IPS-15b (cell line): ENCODE measurements around the gene ADCY1.

Experiments
- H3K27me3 ChIP-seq: one replicate; pipeline ENCODE4 v1.6.1; 2013; ENCODE audit warnings: low read length; ENCODE audit not compliant: control insufficient read depth, insufficient read depth
- H3K36me3 ChIP-seq: one replicate; pipeline ENCODE4 v1.6.1; 2013; ENCODE audit warnings: low read length; ENCODE audit not compliant: control insufficient read depth, insufficient read depth
- H3K4me1 ChIP-seq: one replicate; pipeline ENCODE4 v1.6.1; 2013; ENCODE audit warnings: mild to moderate bottlenecking, low read length; ENCODE audit not compliant: control insufficient read depth, insufficient read depth
- H3K4me3 ChIP-seq: one replicate; pipeline ENCODE4 v1.5.1; 2013; ENCODE audit warnings: low read depth, low read length
- H3K9ac ChIP-seq: one replicate; pipeline ENCODE4 v1.6.1; 2013; ENCODE audit warnings: low read depth, mild to moderate bottlenecking, low read length
- H3K9me3 ChIP-seq: one replicate; pipeline ENCODE4 v1.6.1; 2013; ENCODE audit warnings: mild to moderate bottlenecking, low read length; ENCODE audit not compliant: control insufficient read depth, insufficient read depth

ADCY1 gene

GRCh38 chr7:45651540-45651939 lies 77.4 kb downstream of the ADCY1 start:
- no peaks in the 10 kb centered on the region for H3K4me1 ChIP-seq
- H3K36me3 ChIP-seq, result peaks cover 14% of the 10 kb centered on the region
- no peak overlapping the region for H3K9ac ChIP-seq
- no peak overlapping the region for H3K4me3 ChIP-seq
- H3K9me3 ChIP-seq, result no peaks in the 10 kb centered on the region
- H3K27me3 ChIP-seq, result no peaks in the 10 kb centered on the region

GRCh38 chr7:45652630-45653029 lies 78.5 kb downstream of the ADCY1 start:
- Histone ChIP-seq H3K36me3 (peaks cover 14% of the 10 kb centered on the region), H3K27me3 (no peaks in the 10 kb centered on the region), H3K4me3 (no peak overlapping the region), H3K9ac (no peak overlapping the region), H3K9me3 (no peaks in the 10 kb centered on the region), H3K4me1 (no peaks in the 10 kb centered on the region)

GRCh38 chr7:45653209-45653907 lies 79.2 kb downstream of the ADCY1 start:
- no peaks in the 10 kb centered on the region for H3K9me3 ChIP-seq
- H3K27me3 ChIP-seq, result no peaks in the 10 kb centered on the region
- H3K4me3 ChIP-seq, result no peak overlapping the region
- H3K4me1 ChIP-seq, result no peaks in the 10 kb centered on the region
- H3K9ac ChIP-seq, result no peak overlapping the region
- H3K36me3 ChIP-seq, result peaks cover 12% of the 10 kb centered on the region

GRCh38 chr7:45654341-45654740 lies 80.2 kb downstream of the ADCY1 start:
- H3K9ac ChIP-seq, result no peak overlapping the region
- no peaks in the 10 kb centered on the region for H3K27me3 ChIP-seq
- H3K9me3 ChIP-seq, result no peaks in the 10 kb centered on the region
- peaks cover 9% of the 10 kb centered on the region for H3K36me3 ChIP-seq
- no peaks in the 10 kb centered on the region for H3K4me1 ChIP-seq
- no peak overlapping the region for H3K4me3 ChIP-seq

GRCh38 chr7:45655539-45655938 lies 81.4 kb downstream of the ADCY1 start:
- H3K4me1 ChIP-seq, result no peaks in the 10 kb centered on the region
- H3K4me3 ChIP-seq, result no peak overlapping the region
- peaks cover 7% of the 10 kb centered on the region for H3K36me3 ChIP-seq
- H3K9ac ChIP-seq, result no peak overlapping the region
- no peaks in the 10 kb centered on the region for H3K27me3 ChIP-seq
- H3K9me3 ChIP-seq, result no peaks in the 10 kb centered on the region

GRCh38 chr7:45656431-45656830 lies 82.3 kb downstream of the ADCY1 start:
- H3K36me3 ChIP-seq, result no peaks in the 10 kb centered on the region
- no peak overlapping the region for H3K9ac ChIP-seq
- H3K27me3 ChIP-seq, result no peaks in the 10 kb centered on the region
- H3K4me3 ChIP-seq, result no peak overlapping the region
- H3K9me3 ChIP-seq, result no peaks in the 10 kb centered on the region
- H3K4me1 ChIP-seq, result no peaks in the 10 kb centered on the region

- Histone ChIP-seq H3K36me3 (no peaks in the 10 kb centered on the region), H3K4me3 (no peak overlapping the region), H3K9ac (no peak overlapping the region), H3K27me3 (no peaks in the 10 kb centered on the region), H3K4me1 (no peaks in the 10 kb centered on the region), H3K9me3 (no peaks in the 10 kb centered on the region)
Measured at GRCh38 chr7:45657136-45657889, 83.1 kb downstream of the ADCY1 start.

GRCh38 chr7:45657890-45658715 lies 83.9 kb downstream of the ADCY1 start:
- H3K4me3 ChIP-seq, result no peak overlapping the region
- no peaks in the 10 kb centered on the region for H3K9me3 ChIP-seq
- no peaks in the 10 kb centered on the region for H3K4me1 ChIP-seq
- H3K27me3 ChIP-seq, result no peaks in the 10 kb centered on the region
- H3K9ac ChIP-seq, result no peak overlapping the region
- H3K36me3 ChIP-seq, result peaks cover 5% of the 10 kb centered on the region

GRCh38 chr7:45658716-45659495 lies 84.7 kb downstream of the ADCY1 start:
- Histone ChIP-seq H3K4me1 (no peaks in the 10 kb centered on the region), H3K9me3 (no peaks in the 10 kb centered on the region), H3K27me3 (no peaks in the 10 kb centered on the region), H3K9ac (no peak overlapping the region), H3K4me3 (no peak overlapping the region), H3K36me3 (peaks cover 7% of the 10 kb centered on the region)

- Histone ChIP-seq H3K9me3 (no peaks in the 10 kb centered on the region), H3K9ac (no peak overlapping the region), H3K4me3 (no peak overlapping the region), H3K27me3 (no peaks in the 10 kb centered on the region), H3K36me3 (peaks cover 7% of the 10 kb centered on the region), H3K4me1 (no peaks in the 10 kb centered on the region)
Measured at GRCh38 chr7:45659496-45660139, 85.5 kb downstream of the ADCY1 start.
